Activated CD4-positive, alpha-beta T cell treated with anti-CD3 and anti-CD28 coated beads for 24 hours (primary cell): ENCODE measurements around the gene MFAP5.
A peak's percentile ranks its signal among the peaks of the same experiment; 100 is the strongest.
"Not testable (repeated sequence)": the region's sequence is repeated elsewhere in the genome, so short reads cannot be mapped to it uniquely, and the experiment has no call there.

ENCODE experiments used
- DNase-seq, 2 donors: peaks; one replicate each; pipeline ENCODE4 v3.0.0-alpha.2; 2020; ENCODE audit warnings: low read depth in 2 of 2

Gene MFAP5

DNA sequence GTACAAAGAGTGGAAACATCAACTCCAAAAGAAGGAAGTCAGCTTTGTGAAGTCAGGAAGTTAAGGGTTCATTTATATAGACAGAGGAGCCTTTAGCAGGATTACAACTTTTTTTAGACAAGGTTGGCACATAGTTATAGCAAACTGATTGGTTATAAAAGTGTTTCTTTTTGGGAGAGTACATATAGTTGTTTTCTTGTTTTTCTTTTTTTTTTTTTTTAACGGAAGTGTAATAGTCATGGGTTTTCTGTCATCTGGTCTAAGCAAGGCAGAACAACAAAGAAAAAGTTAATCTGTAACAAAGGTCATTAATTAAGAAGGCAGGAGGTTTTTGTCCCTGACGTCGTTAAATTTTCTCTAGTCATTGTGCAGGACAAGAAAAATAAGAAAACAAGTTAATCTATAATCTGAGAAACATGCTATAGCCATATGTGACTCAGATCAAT, 13.0 kb upstream of the MFAP5 start:
- DNase-seq = no peak

DNA sequence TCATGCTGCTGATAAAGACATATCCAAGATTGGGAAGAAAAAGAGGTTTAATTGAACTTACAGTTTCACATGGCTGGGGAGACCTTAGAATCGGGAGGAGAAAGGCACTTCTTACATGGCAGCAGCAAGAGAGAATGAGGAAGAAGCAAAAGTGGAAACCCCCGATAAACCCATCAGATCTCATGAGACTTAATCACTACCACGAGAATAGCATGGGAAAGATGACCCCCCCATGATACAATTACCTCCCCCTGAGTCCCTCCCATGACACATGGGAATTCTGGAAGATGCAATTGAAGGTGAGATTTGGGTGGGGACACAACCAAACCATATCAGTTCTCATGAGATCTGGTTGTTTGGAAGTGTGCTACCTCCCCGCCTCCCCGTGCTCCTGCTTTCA, 9.8 kb upstream of the MFAP5 start:
- no peak for DNase-seq

DNA sequence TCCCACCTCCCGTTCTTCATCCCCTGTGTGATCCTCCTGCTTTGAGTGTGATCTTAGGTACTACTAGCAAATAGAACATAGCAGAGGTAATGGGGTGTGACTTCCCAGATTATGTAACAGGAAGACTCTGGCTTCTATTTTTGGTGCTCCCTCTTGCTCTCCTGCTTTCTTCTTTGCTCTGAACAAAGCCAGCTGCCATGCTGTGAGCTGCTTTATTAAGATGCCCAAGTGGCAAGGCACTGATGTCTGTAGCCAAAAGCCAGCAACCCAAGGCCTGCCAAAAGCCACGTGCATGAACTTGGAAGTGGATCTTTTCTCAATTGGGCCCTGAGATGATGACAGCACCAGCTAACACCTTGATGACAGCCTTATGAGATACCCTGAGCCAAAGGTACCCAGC, 5.8 kb upstream of the MFAP5 start:
- no peak for DNase-seq

DNA sequence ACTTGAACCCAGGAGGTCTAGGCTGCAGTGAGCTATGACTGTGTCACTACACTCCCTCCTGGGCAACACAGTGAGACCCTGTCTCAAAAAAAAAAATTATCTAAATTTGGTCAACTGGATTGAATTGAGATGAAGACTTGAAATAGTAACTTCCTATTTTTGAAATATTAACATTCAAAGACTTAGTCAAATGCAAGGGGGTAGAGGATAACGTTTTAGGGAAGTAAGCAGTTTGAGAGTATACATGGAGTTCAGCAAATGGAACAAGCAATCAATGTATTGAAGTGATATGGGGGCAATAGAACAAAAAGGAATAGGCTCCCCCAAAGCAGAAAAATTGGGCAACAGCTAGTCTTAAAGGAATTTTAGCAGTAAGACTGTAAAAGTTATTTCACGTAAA, 4.6 kb upstream of the MFAP5 start:
- DNase-seq = no peak

DNA sequence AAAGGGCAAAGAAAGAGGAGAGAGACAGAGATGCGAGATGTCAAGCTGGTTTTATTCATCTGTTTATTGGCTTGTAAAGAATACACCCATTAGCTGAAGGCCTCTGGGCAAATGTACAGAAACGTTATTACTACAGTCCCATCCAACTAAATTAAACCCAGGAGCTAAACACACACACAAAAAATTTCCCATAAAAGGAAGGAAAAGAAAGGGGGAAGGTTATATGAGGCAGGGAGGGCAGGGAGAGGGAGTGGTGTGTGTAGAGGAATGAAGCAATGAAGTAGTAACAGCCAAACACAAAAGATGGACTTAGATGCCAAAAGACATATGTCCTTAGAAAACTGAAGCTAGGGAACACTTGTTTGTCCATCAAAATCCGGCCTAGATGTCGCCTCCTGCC, 3.1 kb upstream of the MFAP5 start:
- no peak for DNase-seq

DNA sequence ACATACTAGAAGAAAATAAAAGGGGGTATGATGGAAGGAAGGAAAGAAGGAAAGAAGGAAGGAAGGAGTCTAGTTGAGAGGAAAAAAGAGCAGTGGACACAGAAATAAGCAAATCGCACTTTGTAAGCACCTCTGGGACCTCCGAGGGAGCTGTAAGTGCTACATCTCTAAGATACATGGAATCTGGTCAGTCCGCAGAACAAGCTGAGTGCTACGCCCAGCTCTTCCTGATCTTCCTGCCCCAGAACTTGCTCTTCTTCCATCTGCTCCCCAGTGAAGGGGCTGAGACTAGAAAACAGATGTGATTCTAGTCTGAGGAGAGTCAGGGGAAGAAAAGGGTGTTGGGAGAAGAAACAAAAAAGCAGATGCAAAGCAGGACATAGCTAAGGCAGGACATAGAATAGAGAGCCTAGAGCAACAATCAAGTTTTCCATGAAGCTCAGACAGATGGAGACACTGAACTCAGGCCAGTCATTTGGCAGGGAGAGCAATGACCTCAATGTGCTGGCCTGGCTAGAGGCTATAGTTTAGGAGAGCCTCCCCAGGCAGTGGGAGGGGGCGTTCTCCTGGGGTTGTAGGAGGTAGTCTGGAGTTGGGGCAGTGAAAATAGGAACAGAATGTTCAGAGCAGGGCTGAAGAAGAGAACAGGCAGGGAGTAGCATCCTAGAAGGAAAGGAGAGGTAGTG, 1.7 kb upstream of the MFAP5 start:
- DNase-seq = no peak

DNA sequence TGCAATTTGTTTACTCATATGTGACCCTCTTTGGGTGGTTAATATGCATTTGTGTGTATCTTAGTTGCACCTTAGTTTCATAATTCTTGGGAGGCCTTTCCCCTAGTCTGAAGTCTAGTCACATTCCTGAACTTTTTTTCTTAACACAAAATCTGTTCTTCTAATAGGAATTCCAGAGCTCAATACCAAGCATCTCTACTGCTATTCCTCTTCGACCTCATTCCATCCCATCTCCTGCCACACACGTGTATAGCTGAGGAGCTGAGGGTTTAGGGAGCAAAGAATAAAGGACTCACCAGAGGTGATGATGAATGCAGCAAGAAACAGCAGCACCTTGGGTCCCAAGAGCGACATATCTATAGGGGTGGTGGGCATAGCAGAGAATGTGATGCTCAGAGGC, 875 bp downstream of the MFAP5 start:
- DNase-seq = no peak

DNA sequence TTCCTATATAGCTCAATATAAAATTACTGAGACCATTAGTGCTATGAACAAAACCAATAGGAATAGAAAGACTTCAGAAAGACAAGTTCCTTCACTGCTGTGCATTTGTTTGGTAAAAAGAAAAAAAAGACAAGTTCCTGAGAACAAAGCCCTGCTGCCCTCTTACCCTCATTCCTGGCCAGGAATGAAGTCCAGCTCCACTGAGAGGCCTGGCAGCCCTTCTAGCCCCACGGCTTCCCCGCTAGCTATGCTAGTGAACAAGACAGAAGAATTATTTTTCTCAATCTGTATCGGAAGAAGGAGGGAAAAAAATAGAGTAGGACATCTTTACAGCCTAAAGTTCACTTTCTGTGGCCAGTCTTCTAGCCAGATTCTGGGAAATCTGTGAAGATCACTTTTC, 1.6 kb downstream of the MFAP5 start:
- no peak for DNase-seq

DNA sequence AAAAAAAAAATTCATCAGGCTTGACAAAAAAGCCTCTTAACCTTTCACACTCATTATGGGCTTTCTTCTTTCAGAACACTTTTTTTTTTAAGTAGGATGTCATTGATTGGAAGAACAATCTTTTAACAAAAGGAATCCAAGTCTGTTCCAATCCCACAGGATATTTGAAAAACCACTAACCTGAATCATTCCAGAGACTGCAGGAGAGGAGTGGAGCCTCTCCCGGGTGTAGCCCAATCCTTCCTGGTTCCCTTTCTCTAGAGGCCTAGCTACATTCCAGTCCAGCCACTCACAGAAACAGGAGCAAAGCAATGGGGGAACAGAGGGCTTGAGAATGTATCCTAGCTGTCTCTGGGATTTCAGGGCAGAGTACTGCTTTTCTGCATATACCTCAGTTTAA, 4.3 kb downstream of the MFAP5 start:
- DNase-seq = no peak

DNA sequence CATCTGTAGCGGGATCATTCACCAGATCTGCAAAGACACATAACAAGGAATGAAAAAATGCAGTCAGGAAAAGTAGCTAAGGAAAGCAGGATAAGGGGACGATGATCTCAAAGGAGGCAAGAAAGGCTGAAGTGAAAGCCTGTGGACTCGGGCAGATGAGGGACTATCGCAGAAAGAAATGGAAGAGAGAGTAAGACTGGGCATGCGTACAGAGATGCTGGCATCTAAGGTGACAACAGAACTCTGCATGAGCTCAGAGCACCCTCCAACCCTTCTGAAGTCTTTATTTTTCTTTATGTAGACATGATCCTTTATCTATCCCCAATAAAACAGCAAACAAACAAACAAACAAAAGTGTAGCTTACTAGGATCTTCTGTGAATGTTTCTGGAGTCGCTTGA, 7.2 kb downstream of the MFAP5 start:
- no peak for DNase-seq

DNA sequence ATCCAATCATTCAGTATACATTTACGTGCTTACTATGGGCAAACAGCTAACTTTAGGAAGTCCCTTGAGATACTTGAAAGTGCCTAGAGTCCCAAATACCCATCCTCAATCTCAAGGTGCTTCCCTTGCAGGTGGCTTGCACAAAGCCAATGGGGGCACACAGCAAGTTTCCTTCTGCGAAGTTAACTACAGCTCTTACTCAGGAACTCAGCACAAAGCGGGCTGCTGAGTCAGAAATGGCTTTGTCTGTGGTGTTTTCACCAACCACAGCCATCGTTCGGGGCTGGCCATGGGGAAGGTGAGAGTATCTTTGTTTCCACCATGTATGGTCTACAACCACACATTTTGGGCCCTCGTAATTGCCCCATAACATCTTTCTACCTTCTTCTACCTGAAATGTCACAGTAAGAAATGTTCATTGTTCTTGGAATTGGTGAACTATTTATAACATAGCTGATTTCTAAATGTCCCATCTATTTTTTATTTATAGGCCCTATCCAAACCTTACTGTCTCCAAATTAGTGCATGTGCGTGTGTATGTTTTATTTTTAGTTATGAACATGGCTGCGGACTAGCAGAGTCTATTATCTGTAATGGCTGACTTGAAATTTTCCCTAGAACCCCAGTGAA, 13.9 kb downstream of the MFAP5 start:
- DNase-seq = peak; percentile 41 to 58

DNA sequence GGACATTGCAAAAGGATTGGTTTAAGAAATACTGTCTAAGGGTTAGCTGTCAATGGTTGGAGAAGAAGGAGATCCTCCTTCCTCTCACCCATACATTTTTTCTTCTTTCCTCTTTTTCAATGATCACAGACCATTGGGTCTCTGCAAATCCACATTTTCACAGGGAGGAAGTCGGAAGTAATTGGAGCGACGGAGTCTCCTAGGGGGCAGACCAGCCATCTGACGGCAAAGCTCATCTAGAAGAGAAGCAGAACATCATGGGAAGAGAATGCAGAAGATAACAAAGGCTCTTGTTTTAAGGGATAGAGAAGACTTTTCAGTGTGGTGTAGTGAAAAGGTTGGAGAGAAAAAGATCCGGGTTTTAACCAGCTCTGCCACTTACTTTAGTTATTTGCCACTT, 14.7 kb downstream of the MFAP5 start:
- DNase-seq = no peak

DNA sequence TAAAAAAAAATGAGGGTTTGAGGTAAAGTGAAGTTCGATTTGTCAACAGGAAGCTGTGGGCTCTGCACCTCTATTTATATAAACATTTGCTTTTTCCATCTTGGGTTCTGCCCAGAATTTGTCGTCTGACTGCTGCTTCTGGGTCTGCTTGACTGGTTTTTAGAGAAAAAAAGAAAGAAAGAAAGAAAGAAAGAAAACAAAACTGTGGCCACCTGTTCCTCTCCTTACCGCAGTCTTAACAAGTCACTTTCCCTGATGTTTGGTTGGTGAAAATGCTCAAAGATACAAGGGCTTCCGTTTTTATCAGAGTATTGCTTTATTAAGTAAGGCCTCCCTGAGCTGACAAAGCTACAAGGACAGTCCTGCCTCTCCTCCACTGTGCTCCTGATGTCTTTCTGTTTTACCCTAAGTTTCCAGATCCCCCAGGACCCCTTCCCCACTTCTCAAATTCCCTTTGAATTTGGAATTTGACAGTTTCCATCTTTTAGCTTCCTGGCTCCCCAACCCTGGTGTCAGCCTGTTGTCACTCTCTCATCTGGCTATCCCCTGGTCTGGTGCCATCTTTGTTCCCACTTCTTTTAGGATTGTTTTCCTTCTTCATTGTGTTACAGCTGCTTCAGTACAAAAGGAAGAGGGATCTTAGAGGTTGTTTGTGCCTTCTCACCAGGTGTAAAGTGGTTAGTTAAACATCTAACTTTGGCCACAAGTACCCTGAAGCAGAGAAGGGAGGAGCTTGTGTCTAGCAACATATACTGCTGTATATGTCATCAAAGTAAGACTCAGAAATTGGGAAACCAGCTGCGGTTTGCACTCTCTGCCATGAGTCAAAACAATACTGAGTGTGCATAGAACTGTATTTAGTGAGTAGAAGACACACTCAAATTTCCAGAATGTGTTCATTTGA, 18.0 kb downstream of the MFAP5 start:
- peak; percentile 19 to 31 for DNase-seq

DNA sequence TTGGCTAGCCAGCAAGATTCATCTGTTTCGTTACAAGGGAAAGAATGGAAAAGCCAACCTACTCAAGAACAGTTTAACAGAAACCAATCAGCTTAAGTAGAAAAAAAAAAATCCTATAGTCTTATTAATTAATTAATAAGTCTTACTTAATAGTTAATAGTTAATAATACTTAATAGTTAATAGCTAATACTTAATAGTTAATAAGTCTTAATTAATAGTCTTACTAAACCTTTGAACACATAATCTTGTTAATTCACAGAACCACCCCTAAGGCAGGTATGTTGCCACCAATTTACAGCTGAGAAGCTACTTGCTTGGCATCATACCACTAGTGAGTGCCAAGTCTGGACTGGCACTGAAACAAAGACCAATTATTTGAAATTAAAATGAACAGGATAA, 19.9 kb downstream of the MFAP5 start:
- DNase-seq = no peak

DNA sequence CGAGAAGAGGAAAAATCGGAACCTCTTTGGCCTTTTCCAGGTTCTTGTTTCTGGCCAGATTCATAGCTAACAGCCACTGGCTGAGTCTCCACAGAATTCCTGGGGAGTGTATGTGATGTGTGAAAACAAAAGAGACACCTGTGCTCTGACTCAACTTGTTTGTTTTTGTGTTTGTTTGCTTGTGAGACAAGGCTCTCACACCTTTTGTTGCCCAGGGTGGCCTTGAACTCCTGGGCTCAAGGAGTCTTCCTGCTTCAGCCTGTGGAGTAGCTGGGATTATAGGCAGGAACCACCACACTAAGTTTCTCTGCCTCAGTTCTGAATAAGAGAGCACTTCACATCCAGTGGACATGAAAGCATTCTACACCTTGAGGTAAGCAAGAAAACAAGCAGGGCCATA, 22.7 kb downstream of the MFAP5 start:
- no peak for DNase-seq

DNA sequence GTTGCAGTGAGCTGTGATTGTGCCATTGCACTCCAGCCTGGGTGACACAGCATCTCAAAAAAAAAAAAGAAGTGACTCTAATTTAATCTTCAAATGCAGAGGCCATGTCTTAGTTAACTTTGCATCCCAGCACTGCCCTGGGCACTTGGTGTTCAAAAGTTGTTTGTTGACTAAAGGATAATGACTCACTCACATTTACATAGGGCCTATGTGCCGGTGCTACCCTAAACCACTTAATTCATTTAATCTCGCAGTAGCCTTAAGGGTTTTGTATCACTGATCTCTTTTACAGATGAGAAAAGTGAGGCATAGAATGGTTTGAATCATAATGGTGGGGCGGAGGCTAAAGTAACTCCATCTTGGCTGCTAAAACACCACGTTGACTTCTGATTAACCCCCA, 23.7 kb downstream of the MFAP5 start:
- DNase-seq = no peak

DNA sequence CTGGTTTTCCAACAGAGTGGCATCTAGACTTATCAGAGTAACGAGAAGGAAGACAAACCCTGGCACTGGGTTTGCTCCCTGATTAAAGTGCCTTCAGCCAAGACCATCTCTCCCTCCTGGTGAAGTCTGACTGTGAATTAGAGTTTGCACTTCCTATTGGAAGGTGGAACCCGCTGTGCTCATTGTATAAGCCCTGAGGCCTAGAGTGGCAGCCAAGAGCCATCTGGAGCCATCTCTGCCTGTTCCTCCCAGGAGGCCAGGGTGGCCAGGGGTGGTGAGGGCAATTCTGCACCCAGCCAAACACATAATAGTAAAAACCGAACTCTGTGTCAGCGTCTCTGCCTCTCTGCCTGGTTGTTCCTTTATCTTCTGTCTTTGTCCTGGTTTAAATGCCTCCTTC, 25.0 kb downstream of the MFAP5 start:
- no peak for DNase-seq

DNA sequence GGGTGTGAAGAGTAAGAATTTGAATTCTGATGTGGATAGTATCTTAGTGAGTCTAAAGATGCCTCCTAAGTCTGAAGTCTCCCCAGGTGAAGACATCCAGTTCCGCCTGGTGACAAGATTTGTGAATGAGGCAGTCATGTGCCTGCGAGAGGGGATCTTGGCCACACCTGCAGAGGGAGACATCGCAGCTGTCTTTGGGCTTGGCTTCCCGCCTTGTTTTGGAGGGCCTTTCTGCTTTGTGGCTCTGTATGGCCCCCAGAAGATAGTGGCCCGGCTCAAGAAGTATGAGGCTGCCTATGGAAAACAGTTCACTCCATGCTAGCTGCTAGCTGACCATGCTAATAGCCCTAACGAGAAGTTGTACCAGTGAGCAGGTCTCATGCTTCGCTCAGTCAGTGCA, 25.4 kb downstream of the MFAP5 start:
- DNase-seq = no peak

DNA sequence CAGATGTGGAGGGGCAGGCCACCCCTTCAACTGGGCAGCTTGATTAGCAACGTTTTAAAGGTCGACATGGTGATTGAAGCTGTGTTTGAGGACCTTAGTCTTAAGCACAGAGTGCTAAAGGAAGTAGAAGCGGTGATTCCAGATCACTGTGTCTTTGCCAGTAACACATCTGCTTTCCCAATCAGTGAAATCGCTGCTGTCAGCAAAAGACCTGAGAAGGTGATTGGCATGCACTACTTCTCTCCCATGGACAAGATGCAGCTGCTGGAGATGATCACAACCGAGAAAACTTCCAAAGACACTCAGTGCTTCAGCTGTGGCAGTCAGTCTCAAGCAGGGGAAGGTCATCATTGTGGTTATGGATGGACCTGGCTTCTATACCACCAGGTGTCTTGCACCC, 26.0 kb downstream of the MFAP5 start:
- DNase-seq = no peak

DNA sequence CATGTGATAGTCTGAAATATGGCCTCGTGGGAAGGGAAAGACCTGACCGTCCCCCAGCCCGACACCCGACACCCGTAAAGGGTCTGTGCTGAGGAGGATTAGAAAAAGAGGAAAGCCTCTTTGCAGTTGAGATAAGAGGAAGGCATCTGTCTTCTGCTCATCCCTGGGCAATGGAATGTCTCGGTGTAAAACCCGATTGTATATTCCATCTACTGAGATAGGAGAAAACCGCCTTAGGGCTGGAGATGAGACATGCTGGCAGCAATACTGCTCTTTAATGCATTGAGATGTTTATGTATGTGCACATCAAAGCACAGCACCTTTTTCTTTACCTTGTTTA, 26.6 kb downstream of the MFAP5 start:
- not testable (repeated sequence) for DNase-seq

DNA sequence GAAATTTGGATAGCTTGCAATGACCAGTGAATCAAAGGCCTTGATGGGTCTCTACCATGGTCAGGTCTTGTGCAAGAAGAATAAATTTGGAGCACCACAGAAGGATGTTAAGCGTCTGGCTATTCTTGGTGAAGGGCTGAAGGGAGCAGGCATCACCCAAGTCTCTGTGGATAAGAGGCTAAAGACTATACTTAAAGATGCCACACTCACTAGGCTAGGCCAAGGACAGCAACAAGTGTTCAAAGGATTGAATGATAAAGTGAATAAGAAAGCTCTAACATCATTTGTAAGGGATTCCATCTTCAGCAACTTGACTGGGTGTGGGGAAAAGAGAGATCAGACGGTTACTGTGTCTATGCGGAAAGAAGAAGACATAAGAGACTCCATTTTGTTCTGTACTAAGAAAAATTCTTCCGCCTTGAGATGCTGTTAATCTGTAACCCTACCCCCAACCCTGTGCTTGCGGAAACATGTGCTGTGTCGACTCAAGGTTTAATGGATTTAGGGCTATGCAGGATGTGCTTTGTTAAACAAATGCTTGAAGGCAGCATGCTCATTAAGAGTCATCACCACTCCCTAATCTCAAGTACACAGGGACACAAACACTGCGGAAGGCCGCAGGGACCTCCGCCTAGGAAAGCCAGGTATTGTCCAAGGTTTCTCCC, 27.2 kb downstream of the MFAP5 start:
- DNase-seq = not testable (repeated sequence)

DNA sequence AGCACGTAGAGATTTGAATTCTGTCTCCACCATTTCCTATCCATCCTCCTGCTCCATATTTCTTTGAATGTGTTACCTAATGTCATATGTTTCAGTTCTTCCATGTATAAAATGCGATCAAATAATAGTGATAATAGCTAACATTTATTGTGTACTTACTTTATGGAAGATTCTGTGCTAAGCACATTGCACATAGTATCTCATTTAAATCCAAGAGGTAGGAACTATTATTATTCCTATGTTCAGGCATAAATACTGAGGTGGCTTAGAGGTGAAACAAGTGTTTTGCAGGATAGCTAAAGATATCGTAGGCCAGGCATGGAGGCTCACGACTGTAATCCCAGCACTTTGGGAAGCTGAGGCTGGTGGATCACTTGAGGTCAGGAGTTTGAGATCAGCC, 32.5 kb downstream of the MFAP5 start:
- DNase-seq = no peak
